Karpas-422 (cell line): ENCODE data around the gene COL4A2. TPM values are rescaled to one million over a fixed set of nuclear protein-coding genes. Genes with fewer than 3 reads are reported as not detected.

Source experiments
- DNase-seq: peaks from one replicate; pipeline ENCODE4 v3.0.0-alpha.2; 2015
- H2AFZ ChIP-seq: fragments of 200-600 bp; sonication (generic); 2 replicates; pipeline ENCODE4 v1.6.1; 2014; ENCODE audit warnings: antibody characterized with exemption, low read length, mixed read lengths
- H3K27ac ChIP-seq: fragments of 200-600 bp; sonication (generic); 2 replicates; pipeline ENCODE4 v1.5.1; 2014; ENCODE audit warnings: mild to moderate bottlenecking, low read length, moderate library complexity
- H3K27me3 ChIP-seq: fragments of 200-600 bp; sonication (generic); 2 replicates; pipeline ENCODE4 v1.6.1; 2014; ENCODE audit warnings: low read length, mixed read lengths
- H3K36me3 ChIP-seq: fragments of 200-600 bp; sonication (generic); 2 replicates; pipeline ENCODE4 v1.6.1; 2014; ENCODE audit warnings: low read length, mixed read lengths; ENCODE audit not compliant: insufficient read depth
- H3K4me1 ChIP-seq: fragments of 200-600 bp; sonication (generic); 2 replicates; pipeline ENCODE4 v1.6.1; 2014; ENCODE audit warnings: mild to moderate bottlenecking, low read length, mixed read lengths
- H3K4me2 ChIP-seq: fragments of 200-600 bp; sonication (generic); 2 replicates; pipeline ENCODE4 v1.6.1; 2014; ENCODE audit warnings: low read length, low read depth, mild to moderate bottlenecking; ENCODE audit not compliant: poor library complexity, severe bottlenecking
- H3K4me3 ChIP-seq: fragments of 200-600 bp; sonication (generic); 2 replicates; pipeline ENCODE4 v1.5.1; 2014; ENCODE audit warnings: mild to moderate bottlenecking, antibody characterized with exemption, low read length, mixed read lengths
- H3K79me2 ChIP-seq: fragments of 200-600 bp; sonication (generic); 2 replicates; pipeline ENCODE4 v1.6.1; 2014; ENCODE audit warnings: mild to moderate bottlenecking, low read length, mixed read lengths
- H3K9ac ChIP-seq: fragments of 200-600 bp; sonication (generic); 2 replicates; pipeline ENCODE4 v1.6.0; 2014; ENCODE audit warnings: low read length
- H3K9me2 ChIP-seq: fragments of 200-600 bp; sonication (generic), shearing (Covaris generic); replicated peaks from 2 replicates; pipeline ENCODE4 v1.6.0; 2014; ENCODE audit warnings: mild to moderate bottlenecking, low read length, moderate library complexity; ENCODE audit not compliant: insufficient read depth
- H3K9me3 ChIP-seq: fragments of 300-700, 200-600 bp; sonication (generic); 2 replicates; pipeline ENCODE4 v1.6.1; 2014; ENCODE audit warnings: low read length, mixed read lengths
- H4K20me1 ChIP-seq: fragments of 200-600 bp; sonication (generic); 2 replicates; pipeline ENCODE4 v1.6.1; 2014; ENCODE audit warnings: mild to moderate bottlenecking, antibody characterized with exemption, low read length, low read depth; ENCODE audit not compliant: insufficient read depth
- total RNA-seq: library from RNA; depleted of rRNA; stranded (reverse); fragments of >200 nt; shearing (Covaris generic); gene quantifications from 2 replicates; pipeline ENCODE4 v1.2.3, GENCODE V29; 2014; ENCODE audit warnings: low replicate concordance

The COL4A2 gene
- total RNA-seq, 1 experiment from 2014 or later, result not detected

DNA sequence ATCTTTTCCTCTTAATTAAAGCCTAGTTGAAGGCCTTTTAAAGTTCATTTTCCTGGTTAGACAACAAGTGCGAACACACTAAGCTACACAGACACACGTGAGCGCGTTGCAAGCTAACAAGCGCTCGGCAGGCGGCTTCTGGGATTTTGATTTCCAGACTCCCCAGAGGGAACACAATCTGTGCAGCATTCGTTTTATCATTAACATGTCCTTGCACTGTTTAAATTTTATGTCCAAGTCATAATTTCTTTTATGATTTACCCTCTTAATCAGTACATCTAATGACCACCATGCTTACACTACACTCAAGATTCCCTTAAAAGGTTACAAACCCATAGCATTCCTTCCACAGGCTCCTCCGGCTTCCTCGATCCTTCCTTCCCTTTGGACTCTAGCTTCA is 16.9 kb upstream of the COL4A2 start:
- Histone ChIP-seq H3K36me3 (no peaks in the 10 kb centered on the region), H4K20me1 (no peaks in the 10 kb centered on the region), H3K4me2 (no peak overlapping the region), H3K9ac (no peak overlapping the region), H3K27ac (no peak overlapping the region), H3K79me2 (no peaks in the 10 kb centered on the region), H3K4me3 (no peak overlapping the region), H3K27me3 (no peaks in the 10 kb centered on the region), H2AFZ (no peak overlapping the region), H3K9me3 (no peaks in the 10 kb centered on the region), H3K4me1 (no peaks in the 10 kb centered on the region), H3K9me2 (no peaks in the 10 kb centered on the region)
- no peak for DNase-seq

DNA sequence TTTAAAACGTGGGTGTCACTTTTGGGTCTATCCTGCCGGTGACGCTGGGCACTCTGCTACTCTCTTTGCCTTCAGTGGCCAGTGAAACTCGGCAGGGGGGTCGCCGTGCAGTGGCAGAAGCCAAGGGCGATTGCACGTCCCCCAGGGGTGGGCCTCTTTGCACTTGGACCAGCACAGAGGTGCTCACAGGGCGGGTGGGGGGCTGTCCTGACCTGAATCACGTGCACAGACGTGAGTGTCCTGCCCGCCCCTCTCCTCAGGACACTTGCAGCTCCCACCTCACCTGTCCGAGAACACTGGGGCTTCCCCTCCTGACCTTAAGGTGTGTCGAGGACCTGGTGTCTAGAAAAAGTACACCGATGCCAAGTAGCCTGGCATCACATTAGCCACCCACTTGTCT is 16.3 kb upstream of the COL4A2 start:
- H2AFZ ChIP-seq, result no peak overlapping the region
- no peaks in the 10 kb centered on the region for H3K9me3 ChIP-seq
- no peaks in the 10 kb centered on the region for H3K4me1 ChIP-seq
- H3K4me3 ChIP-seq, result no peak overlapping the region
- H3K9ac ChIP-seq, result no peak overlapping the region
- H3K27me3 ChIP-seq, result no peaks in the 10 kb centered on the region
- H3K27ac ChIP-seq, result no peak overlapping the region
- H4K20me1 ChIP-seq, result no peaks in the 10 kb centered on the region
- no peak overlapping the region for H3K4me2 ChIP-seq
- DNase-seq, result no peak
- no peaks in the 10 kb centered on the region for H3K9me2 ChIP-seq
- no peaks in the 10 kb centered on the region for H3K79me2 ChIP-seq
- no peaks in the 10 kb centered on the region for H3K36me3 ChIP-seq

DNA sequence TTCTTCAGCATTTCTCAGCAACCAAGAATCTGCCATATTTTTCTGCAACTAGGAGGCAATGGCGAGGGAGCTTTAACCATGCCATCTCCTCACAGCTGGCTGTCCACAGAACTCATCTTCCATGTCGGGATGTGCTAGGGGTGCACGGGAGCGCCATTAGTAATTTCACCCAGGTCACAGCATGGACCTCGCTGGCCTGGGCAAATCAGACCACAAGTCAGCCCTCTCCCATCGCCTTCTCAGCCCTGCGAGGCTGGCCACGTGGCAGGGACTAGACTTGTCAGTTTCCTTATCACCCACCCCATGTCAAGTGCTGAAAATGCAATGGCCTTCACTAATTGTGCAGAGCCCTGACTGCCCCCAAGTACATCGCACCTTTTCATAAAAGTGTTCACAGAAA is 15.8 kb upstream of the COL4A2 start:
- H2AFZ ChIP-seq, result no peak overlapping the region
- no peaks in the 10 kb centered on the region for H3K9me2 ChIP-seq
- no peaks in the 10 kb centered on the region for H3K79me2 ChIP-seq
- no peaks in the 10 kb centered on the region for H3K36me3 ChIP-seq
- H3K27me3 ChIP-seq, result no peaks in the 10 kb centered on the region
- H3K9me3 ChIP-seq, result no peaks in the 10 kb centered on the region
- H3K4me1 ChIP-seq, result no peaks in the 10 kb centered on the region
- no peak overlapping the region for H3K4me2 ChIP-seq
- no peak overlapping the region for H3K9ac ChIP-seq
- no peak overlapping the region for H3K4me3 ChIP-seq
- H3K27ac ChIP-seq, result no peak overlapping the region
- no peak for DNase-seq
- H4K20me1 ChIP-seq, result no peaks in the 10 kb centered on the region

DNA sequence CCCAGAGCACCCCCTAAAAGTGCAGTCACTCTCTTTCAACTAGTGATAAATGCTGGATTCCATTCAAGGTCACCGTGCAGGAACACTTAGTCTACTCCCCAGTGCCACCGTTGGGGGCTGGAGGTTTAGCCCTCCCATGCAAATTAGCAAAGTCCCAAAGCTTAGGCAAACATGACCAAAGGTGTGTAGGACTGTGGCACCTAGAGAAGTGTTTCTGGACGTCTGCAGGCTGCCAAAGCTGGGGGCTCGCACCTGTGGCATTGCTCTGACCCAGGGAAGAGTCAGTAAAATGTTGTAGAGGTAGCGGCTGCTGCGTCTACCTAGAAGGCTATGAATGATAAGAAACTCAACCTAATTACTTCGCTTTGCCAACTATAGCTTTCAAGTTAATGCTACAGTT is 14.0 kb upstream of the COL4A2 start:
- no peaks in the 10 kb centered on the region for H3K4me1 ChIP-seq
- H3K36me3 ChIP-seq, result no peaks in the 10 kb centered on the region
- H3K9me3 ChIP-seq, result no peaks in the 10 kb centered on the region
- H4K20me1 ChIP-seq, result no peaks in the 10 kb centered on the region
- no peak overlapping the region for H3K27ac ChIP-seq
- DNase-seq, result no peak
- H2AFZ ChIP-seq, result no peak overlapping the region
- H3K79me2 ChIP-seq, result no peaks in the 10 kb centered on the region
- no peak overlapping the region for H3K4me2 ChIP-seq
- H3K4me3 ChIP-seq, result no peak overlapping the region
- H3K9ac ChIP-seq, result no peak overlapping the region
- H3K27me3 ChIP-seq, result no peaks in the 10 kb centered on the region
- H3K9me2 ChIP-seq, result no peaks in the 10 kb centered on the region

DNA sequence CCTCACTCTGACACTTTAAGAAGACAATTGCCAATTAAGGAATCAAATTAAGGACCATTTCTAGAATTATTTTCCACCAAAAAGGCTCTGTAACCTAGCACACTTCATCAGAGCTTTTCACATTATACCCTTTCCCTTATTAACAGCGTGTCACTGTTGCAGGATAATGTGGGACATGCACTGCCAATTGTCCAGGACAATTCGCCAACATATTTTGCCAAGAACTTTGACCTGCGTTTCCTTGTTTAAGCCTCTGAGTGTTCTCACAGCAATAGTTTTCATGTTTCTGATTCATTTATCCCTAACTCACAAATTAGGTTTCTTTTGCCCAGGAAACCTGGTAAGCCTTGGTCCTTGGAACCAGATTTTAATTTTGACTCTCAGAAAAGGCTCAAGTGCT is 13.4 kb upstream of the COL4A2 start:
- no peak for DNase-seq
- H4K20me1 ChIP-seq, result no peaks in the 10 kb centered on the region
- no peaks in the 10 kb centered on the region for H3K27me3 ChIP-seq
- no peak overlapping the region for H3K4me2 ChIP-seq
- no peak overlapping the region for H3K9ac ChIP-seq
- H3K9me3 ChIP-seq, result no peaks in the 10 kb centered on the region
- H3K79me2 ChIP-seq, result no peaks in the 10 kb centered on the region
- H3K9me2 ChIP-seq, result no peaks in the 10 kb centered on the region
- no peak overlapping the region for H2AFZ ChIP-seq
- H3K4me1 ChIP-seq, result no peaks in the 10 kb centered on the region
- H3K36me3 ChIP-seq, result no peaks in the 10 kb centered on the region
- no peak overlapping the region for H3K4me3 ChIP-seq
- no peak overlapping the region for H3K27ac ChIP-seq

DNA sequence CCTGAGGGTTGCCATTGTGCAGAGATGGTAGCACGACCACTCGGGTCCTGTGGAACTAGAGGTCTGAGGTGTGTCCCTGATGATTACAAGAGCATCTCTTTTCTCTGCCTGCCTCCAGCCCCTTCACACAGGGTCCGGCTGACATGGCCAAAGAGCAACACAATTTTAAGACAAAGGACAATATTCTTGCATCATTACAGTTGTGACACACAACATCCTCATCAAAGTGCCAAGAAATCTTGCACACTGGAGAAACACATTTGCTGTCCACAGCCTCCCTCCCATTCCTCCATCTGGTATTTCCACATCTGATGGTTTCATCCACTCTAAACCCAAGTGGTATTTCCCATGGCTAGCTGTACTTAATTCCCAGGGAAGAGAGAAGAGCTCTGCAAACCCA is 12.9 kb upstream of the COL4A2 start:
- Histone ChIP-seq H3K9ac (no peak overlapping the region), H3K27ac (no peak overlapping the region), H3K9me2 (no peaks in the 10 kb centered on the region), H2AFZ (no peak overlapping the region), H3K79me2 (no peaks in the 10 kb centered on the region), H3K4me2 (no peak overlapping the region), H3K4me1 (no peaks in the 10 kb centered on the region), H3K27me3 (no peaks in the 10 kb centered on the region), H3K9me3 (no peaks in the 10 kb centered on the region), H3K36me3 (no peaks in the 10 kb centered on the region), H4K20me1 (no peaks in the 10 kb centered on the region), H3K4me3 (no peak overlapping the region)
- DNase-seq, result no peak

DNA sequence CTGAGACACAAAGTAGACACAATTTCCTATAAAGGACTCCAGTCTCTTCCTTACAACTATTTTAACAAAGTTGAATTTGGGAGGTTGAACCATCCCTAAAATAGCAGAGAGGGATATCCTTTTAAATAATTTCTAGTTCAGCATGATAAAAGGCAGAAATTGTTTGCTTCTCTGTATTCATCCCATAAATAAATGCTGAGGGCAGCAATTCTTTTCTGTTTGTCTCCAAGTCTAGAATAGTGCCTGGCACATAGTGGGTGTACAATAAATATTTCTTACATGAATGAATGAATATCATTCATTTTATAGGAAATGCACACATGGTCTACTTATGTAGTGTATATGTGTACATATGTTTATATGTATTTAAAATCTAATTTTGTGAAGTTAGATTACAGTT is 12.5 kb upstream of the COL4A2 start:
- Histone ChIP-seq H3K4me2 (no peak overlapping the region), H3K79me2 (no peaks in the 10 kb centered on the region), H3K4me1 (no peaks in the 10 kb centered on the region), H2AFZ (no peak overlapping the region), H3K27ac (no peak overlapping the region), H3K9me3 (no peaks in the 10 kb centered on the region), H4K20me1 (no peaks in the 10 kb centered on the region), H3K9ac (no peak overlapping the region), H3K27me3 (no peaks in the 10 kb centered on the region), H3K9me2 (no peaks in the 10 kb centered on the region), H3K36me3 (no peaks in the 10 kb centered on the region), H3K4me3 (no peak overlapping the region)
- DNase-seq, result no peak

DNA sequence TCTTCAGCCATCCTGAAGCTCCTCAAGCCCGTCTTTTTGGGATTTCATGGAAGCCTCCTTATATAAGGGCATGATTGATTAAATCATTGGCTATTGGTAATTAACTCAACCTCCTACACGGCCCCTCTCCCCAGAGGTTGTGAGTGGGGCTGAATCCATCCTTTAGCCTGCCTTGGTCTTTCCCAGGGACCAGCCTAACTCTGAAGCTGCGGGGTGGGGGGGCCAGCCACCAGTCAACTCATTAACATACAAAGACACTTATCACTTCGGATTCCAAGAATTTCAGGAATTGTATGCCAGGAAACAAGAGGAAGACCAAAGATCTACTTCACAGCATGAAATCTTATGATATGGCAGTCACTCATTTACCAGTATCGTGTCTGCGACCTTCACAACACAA is 10.1 kb upstream of the COL4A2 start:
- Histone ChIP-seq H3K4me3 (no peak overlapping the region), H3K36me3 (no peaks in the 10 kb centered on the region), H3K9me2 (no peaks in the 10 kb centered on the region), H3K9me3 (no peaks in the 10 kb centered on the region), H3K9ac (no peak overlapping the region), H3K27ac (no peak overlapping the region), H2AFZ (no peak overlapping the region), H4K20me1 (no peaks in the 10 kb centered on the region), H3K79me2 (no peaks in the 10 kb centered on the region), H3K4me1 (no peaks in the 10 kb centered on the region), H3K4me2 (no peak overlapping the region), H3K27me3 (no peaks in the 10 kb centered on the region)
- no peak for DNase-seq
